SU-DHL-6 (cell line): ENCODE measurements around the gene MS4A18.

ENCODE experiments used
- H2AFZ ChIP-seq: fragments of 200-600 bp; sonication (generic); 2 replicates; pipeline ENCODE4 v1.6.1; 2014; ENCODE audit warnings: low read depth, mild to moderate bottlenecking, moderate library complexity, mixed read lengths, antibody characterized with exemption, low read length; ENCODE audit not compliant: severe bottlenecking
- H3F3A ChIP-seq: fragments of 200-600 bp; shearing (Covaris generic); 2 replicates; pipeline ENCODE4 v1.6.0; 2016; ENCODE audit warnings: antibody characterized with exemption, mild to moderate bottlenecking; ENCODE audit not compliant: insufficient read depth
- H3K27ac ChIP-seq: fragments of 200-600 bp; sonication (generic); 2 replicates; pipeline ENCODE4 v1.5.1; 2016; ENCODE audit warnings: low read depth, mild to moderate bottlenecking, low read length, moderate library complexity, mixed read lengths
- H3K27me3 ChIP-seq: fragments of 200-600 bp; sonication (generic), shearing (Covaris generic); 2 replicates; pipeline ENCODE4 v1.6.0; 2014; ENCODE audit warnings: mild to moderate bottlenecking, low read length
- H3K36me3 ChIP-seq: fragments of 200-600 bp; sonication (generic); 2 replicates; pipeline ENCODE4 v1.6.1; 2014; ENCODE audit warnings: mild to moderate bottlenecking, low read length, mixed read lengths
- H3K4me2 ChIP-seq: fragments of 300-600, 200-600 bp; shearing (Covaris generic), sonication (generic); 2 replicates; pipeline ENCODE4 v1.6.0; 2014; ENCODE audit warnings: low read length, low read depth, mild to moderate bottlenecking; ENCODE audit not compliant: poor library complexity, severe bottlenecking
- H3K4me3 ChIP-seq: fragments of 200-600 bp; sonication (generic); 2 replicates; pipeline ENCODE4 v1.5.1; 2014; ENCODE audit warnings: antibody characterized with exemption, low read length, mild to moderate bottlenecking, mixed read lengths; ENCODE audit not compliant: insufficient read depth, poor library complexity, severe bottlenecking
- H3K79me2 ChIP-seq: fragments of 200-600 bp; sonication (generic); 2 replicates; pipeline ENCODE4 v1.6.1; 2014; ENCODE audit warnings: mild to moderate bottlenecking, low read length, moderate library complexity; ENCODE audit not compliant: insufficient read depth
- H3K9ac ChIP-seq: fragments of 200-600 bp; sonication (generic); 2 replicates; pipeline ENCODE4 v1.7.0; 2014; ENCODE audit warnings: mild to moderate bottlenecking, low read length
- H3K9me2 ChIP-seq: fragments of 200-600 bp; sonication (generic); replicated peaks from 2 replicates; pipeline ENCODE4 v1.6.1; 2014; ENCODE audit warnings: low read length; ENCODE audit not compliant: insufficient read depth
- H3K9me3 ChIP-seq: fragments of 200-600 bp; sonication (generic); 2 replicates; pipeline ENCODE4 v1.6.1; 2014; ENCODE audit warnings: low read length, mixed read lengths; ENCODE audit not compliant: insufficient read depth
- H4K20me1 ChIP-seq: fragments of 200-600 bp; sonication (generic); 2 replicates; pipeline ENCODE4 v1.6.1; 2014; ENCODE audit warnings: low read depth, mild to moderate bottlenecking, antibody characterized with exemption, low read length, moderate library complexity, mixed read lengths
- CTCF ChIP-seq: fragments of 200-600 bp; sonication (generic); IDR thresholded peaks from one replicate; pipeline ENCODE4 v1.5.1; 2017; ENCODE audit warnings: antibody characterized with exemption, mild to moderate bottlenecking, low read length, moderate library complexity; ENCODE audit not compliant: insufficient read depth, poor library complexity, severe bottlenecking
- EZH2phosphoT487 ChIP-seq: fragments of 200-600 bp; sonication (generic), shearing (Covaris generic); conservative IDR thresholded peaks from 2 replicates; pipeline ENCODE4 v1.6.1; 2018; ENCODE audit warnings: mild to moderate bottlenecking, antibody characterized with exemption, low read length, moderate library complexity, mixed read lengths

Gene MS4A18

GRCh38 chr11:60782393-60783140 is 58.0 kb downstream of the MS4A18 start:
- Histone ChIP-seq H3K36me3 (no peaks in the 10 kb centered on the region), H3K27ac (no peak overlapping the region), H3K27me3 (no peaks in the 10 kb centered on the region)

GRCh38 chr11:60783141-60783484 is 58.6 kb downstream of the MS4A18 start:
- no peaks in the 10 kb centered on the region for H3K9me3 ChIP-seq
- no peaks in the 10 kb centered on the region for H3K36me3 ChIP-seq
- no peak overlapping the region for H3K4me2 ChIP-seq
- no peak overlapping the region for H3K9ac ChIP-seq
- no peak overlapping the region for H3K4me3 ChIP-seq
- H3K27me3 ChIP-seq = no peaks in the 10 kb centered on the region
- H3F3A ChIP-seq = no peaks in the 10 kb centered on the region
- H3K27ac ChIP-seq = no peak overlapping the region
- H3K79me2 ChIP-seq = no peaks in the 10 kb centered on the region
- no peak overlapping the region for H2AFZ ChIP-seq
- TF ChIP-seq CTCF = no peak
- TF ChIP-seq EZH2phosphoT487 = no peak
- no peaks in the 10 kb centered on the region for H4K20me1 ChIP-seq
- H3K9me2 ChIP-seq = no peaks in the 10 kb centered on the region

More at GRCh38 chr11:60782393-60783140, 58.0 kb downstream of the MS4A18 start:
- Histone ChIP-seq H3K79me2 (no peaks in the 10 kb centered on the region), H2AFZ (no peak overlapping the region), H3F3A (no peaks in the 10 kb centered on the region), H3K4me2 (no peak overlapping the region), H4K20me1 (no peaks in the 10 kb centered on the region), H3K4me3 (no peak overlapping the region), H3K9me2 (no peaks in the 10 kb centered on the region), H3K9me3 (no peaks in the 10 kb centered on the region), H3K9ac (no peak overlapping the region)
- no peak for TF ChIP-seq EZH2phosphoT487
- TF ChIP-seq CTCF = no peak

GRCh38 chr11:60783911-60784310 is 59.4 kb downstream of the MS4A18 start:
- TF ChIP-seq EZH2phosphoT487 = no peak
- no peak for TF ChIP-seq CTCF
- Histone ChIP-seq H3K9me3 (no peaks in the 10 kb centered on the region), H3K79me2 (no peaks in the 10 kb centered on the region), H3K36me3 (no peaks in the 10 kb centered on the region), H3K4me2 (no peak overlapping the region), H3K9ac (no peak overlapping the region), H3K4me3 (no peak overlapping the region), H3K9me2 (no peaks in the 10 kb centered on the region), H2AFZ (no peak overlapping the region), H3K27me3 (no peaks in the 10 kb centered on the region), H4K20me1 (no peaks in the 10 kb centered on the region), H3K27ac (no peak overlapping the region), H3F3A (no peaks in the 10 kb centered on the region)
